ENCODE data around the gene C17orf107. TPM values are rescaled to one million over a fixed set of nuclear protein-coding genes. Genes with fewer than 3 reads are reported as not detected.

The C17orf107 gene
- total RNA-seq, 4 donors from 2014 or later, result 0.90 to 2.0 (median 1.3) TPM

- H3K9me3 ChIP-seq, result no peaks in the 10 kb centered on the region
- no peaks in the 10 kb centered on the region for H3K27me3 ChIP-seq
- TF ChIP-seq POLR2A (IDR thresholded peaks at IDR 0.05) (no peak), CTCF (IDR thresholded peaks at IDR 0.05) (no peak), EP300 (IDR thresholded peaks at IDR 0.05) (peak; percentile 47 to 83)
- no peak overlapping the region for H3K4me3 ChIP-seq
- H3K4me1 ChIP-seq, result peaks cover 0 to 84% (median 43%) of the 10 kb centered on the region in 4 donors
- peak overlapping the region; percentile 41 to 91 (median 81) for H3K27ac ChIP-seq
- H3K36me3 ChIP-seq, result no peaks in the 10 kb centered on the region
- no peak for DNase-seq (ENCODE audit: low spot score in 2 of 2)
- WGBS, 2 donors, result 28 to 37% methylated on average over 7 of the region's 7 CpGs
These were observed 41.1 kb upstream of the C17orf107 start for GRCh38 chr17:4858068-4858881.

DNA sequence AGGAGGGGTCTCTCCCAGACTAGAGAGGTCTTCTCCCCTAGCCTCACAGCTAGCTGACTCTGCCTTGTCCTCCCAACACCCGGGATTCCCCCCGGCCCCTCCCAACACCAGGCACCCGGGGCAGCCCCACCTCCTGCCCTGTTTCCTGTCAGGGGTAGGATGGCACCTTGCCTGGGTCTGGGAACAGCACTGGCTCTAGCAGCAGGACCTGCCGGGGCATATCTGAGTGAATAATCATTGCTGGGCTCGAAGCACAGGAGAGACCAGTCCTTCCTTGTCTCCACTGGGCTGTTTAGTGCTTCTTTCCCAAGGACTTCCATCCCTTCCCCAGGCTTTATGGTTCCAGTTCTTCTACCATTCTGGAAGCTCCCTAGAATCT, 40.5 kb upstream of the C17orf107 start:
- Histone ChIP-seq H3K27ac (peak overlapping the region; percentile 36 to 91 (median 81)), H3K4me1 (peaks cover 0 to 84% (median 43%) of the 10 kb centered on the region in 4 donors), H3K36me3 (no peaks in the 10 kb centered on the region), H3K27me3 (no peaks in the 10 kb centered on the region), H3K4me3 (no peak overlapping the region), H3K9me3 (no peaks in the 10 kb centered on the region)
- TF ChIP-seq CTCF (IDR thresholded peaks at IDR 0.05), result no peak
- DNase-seq (ENCODE audit: low spot score in 2 of 2), result no peak
- WGBS, 2 donors, result 23 to 33% methylated on average over 5 of the region's 5 CpGs

DNA sequence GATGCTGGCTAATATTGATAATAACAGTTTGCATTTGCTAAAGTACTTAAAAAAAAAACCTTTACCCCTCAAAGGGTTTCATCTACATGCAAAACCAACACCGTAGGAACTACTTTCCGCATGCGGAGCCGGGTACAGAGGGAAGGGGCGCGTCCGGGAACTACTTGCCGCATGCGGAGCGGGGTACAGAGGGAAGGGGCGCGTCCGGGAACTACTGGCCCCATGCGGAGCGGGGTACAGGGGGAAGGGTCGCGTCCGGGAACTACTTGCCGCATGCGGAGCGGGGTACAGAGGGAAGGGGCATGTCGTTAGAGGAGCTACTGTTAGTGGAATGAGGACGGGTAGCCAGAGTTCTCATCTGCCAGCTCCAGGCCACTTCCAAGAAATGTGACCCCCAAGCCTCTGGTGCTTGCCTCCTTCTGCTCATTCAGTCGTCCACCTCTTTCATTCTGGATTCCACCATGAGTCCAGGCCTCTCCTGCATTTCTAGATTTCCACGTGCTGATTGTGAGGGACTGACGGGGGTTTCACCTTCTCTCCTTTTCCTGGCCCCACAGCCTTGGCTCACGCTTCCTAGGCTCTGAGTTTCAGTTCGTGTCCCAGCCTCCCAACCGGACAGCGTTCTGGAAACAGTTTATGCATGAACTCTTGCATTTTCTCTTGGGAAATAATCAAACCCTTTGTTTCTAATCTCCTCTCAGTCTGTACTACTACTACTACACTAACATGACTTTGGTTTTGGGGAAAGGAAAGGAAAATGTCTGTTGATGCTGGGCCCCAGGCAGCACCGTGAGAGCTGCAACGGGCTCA, 39.3 kb upstream of the C17orf107 start:
- TF ChIP-seq POLR2A (IDR thresholded peaks at IDR 0.05) (no peak), CTCF (IDR thresholded peaks at IDR 0.05) (no peak), EP300 (IDR thresholded peaks at IDR 0.05) (peak in 1 of 2 donors; percentile 11)
- Histone ChIP-seq H3K4me3 (peak overlapping the region in 2 of 4 donors; percentile 25 to 38), H3K36me3 (no peaks in the 10 kb centered on the region), H3K27ac (peak overlapping the region; percentile 50 to 91 (median 81)), H3K9me3 (no peaks in the 10 kb centered on the region), H3K4me1 (peaks cover 0 to 73% (median 43%) of the 10 kb centered on the region in 4 donors), H3K27me3 (no peaks in the 10 kb centered on the region)
- DNase-seq (ENCODE audit: low spot score in 2 of 2), result no peak
- 45 to 59% methylated on average over 32 of the region's 32 CpGs for WGBS, 2 donors

GRCh38 chr17:4860651-4861050, 38.7 kb upstream of the C17orf107 start:
- peak overlapping the region; percentile 50 to 91 (median 81) for H3K27ac ChIP-seq
- H3K4me3 ChIP-seq, result peak overlapping the region in 1 of 4 donors; percentile 38
- H3K4me1 ChIP-seq, result peaks cover 0 to 73% (median 43%) of the 10 kb centered on the region in 4 donors
- H3K27me3 ChIP-seq, result no peaks in the 10 kb centered on the region
- TF ChIP-seq EP300 (IDR thresholded peaks at IDR 0.05), result no peak
- no peak for TF ChIP-seq POLR2A (IDR thresholded peaks at IDR 0.05)
- TF ChIP-seq CTCF (IDR thresholded peaks at IDR 0.05), result no peak
- no peaks in the 10 kb centered on the region for H3K36me3 ChIP-seq
- 78 to 80% methylated on average over 9 of the region's 9 CpGs for WGBS, 2 donors
- no peaks in the 10 kb centered on the region for H3K9me3 ChIP-seq
- no peak for DNase-seq (ENCODE audit: low spot score in 2 of 2)

GRCh38 chr17:4861052-4861451, 38.3 kb upstream of the C17orf107 start:
- Histone ChIP-seq H3K9me3 (no peaks in the 10 kb centered on the region), H3K4me3 (no peak overlapping the region), H3K27ac (peak overlapping the region; percentile 50 to 91 (median 81)), H3K36me3 (no peaks in the 10 kb centered on the region), H3K27me3 (no peaks in the 10 kb centered on the region), H3K4me1 (peaks cover 0 to 69% (median 41%) of the 10 kb centered on the region in 4 donors)
- TF ChIP-seq CTCF (IDR thresholded peaks at IDR 0.05) (no peak), EP300 (IDR thresholded peaks at IDR 0.05) (no peak), POLR2A (IDR thresholded peaks at IDR 0.05) (no peak)
- 85% methylated on average over 16 of the region's 16 CpGs for WGBS, 2 donors
- no peak for DNase-seq (ENCODE audit: low spot score in 2 of 2)
